Epithelial cell of prostate (primary cell): ENCODE results near the gene ACOX1.

Source experiments
- DNase-seq: peaks from one replicate; pipeline ENCODE4 v3.0.0-alpha.2; 2011; ENCODE audit warnings: low read depth, low spot score
- H3K27ac ChIP-seq: fragments of 450-650 bp; 2 replicates; pipeline ENCODE4 v1.5.1; 2017; ENCODE audit warnings: mild to moderate bottlenecking

ACOX1 gene

DNA sequence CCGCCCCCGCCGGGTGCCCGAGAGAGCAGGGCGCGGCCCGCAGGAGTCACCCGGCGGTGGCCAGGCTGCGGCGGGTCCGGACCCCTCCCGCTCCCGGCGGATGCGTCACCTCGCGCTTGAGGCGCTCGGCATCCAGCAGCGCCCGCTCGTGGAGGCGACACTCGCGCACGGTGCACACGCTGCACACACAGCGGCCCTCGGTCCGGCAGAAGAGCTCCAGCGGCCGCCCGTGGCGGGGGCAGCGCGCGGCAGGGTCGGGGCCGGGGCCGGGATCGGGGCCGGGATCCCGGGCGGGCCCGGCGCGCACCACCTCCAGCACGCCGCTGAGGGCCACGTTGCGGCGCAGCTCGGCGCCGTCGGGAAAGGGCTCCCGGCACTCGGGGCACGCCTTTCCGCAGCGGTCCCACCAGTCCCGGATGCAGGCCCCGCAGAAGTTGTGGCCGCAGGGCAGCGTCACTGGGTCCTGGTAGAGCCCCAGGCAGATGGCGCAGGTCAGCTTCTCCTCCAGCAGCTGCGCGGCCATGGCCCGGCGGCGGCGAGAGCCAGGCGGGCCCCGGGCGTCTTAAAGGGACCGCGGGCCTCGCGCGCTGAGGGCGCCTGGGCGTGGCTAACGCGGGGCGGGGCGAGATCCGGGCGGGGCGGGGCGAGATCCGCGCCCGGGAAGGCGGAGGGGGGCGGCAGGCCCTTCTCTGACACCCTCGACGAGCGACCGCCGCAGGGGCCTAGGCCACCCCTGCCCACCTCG, 82.4 kb downstream of the ACOX1 start, which contains the start of gene TRIM65:
Gene TRIM65 (minus strand): TSS at position 537 of the 745 bp plus-strand sequence. CDS start 14 bp downstream, at position 523.
- DNase-seq = no peak

DNA sequence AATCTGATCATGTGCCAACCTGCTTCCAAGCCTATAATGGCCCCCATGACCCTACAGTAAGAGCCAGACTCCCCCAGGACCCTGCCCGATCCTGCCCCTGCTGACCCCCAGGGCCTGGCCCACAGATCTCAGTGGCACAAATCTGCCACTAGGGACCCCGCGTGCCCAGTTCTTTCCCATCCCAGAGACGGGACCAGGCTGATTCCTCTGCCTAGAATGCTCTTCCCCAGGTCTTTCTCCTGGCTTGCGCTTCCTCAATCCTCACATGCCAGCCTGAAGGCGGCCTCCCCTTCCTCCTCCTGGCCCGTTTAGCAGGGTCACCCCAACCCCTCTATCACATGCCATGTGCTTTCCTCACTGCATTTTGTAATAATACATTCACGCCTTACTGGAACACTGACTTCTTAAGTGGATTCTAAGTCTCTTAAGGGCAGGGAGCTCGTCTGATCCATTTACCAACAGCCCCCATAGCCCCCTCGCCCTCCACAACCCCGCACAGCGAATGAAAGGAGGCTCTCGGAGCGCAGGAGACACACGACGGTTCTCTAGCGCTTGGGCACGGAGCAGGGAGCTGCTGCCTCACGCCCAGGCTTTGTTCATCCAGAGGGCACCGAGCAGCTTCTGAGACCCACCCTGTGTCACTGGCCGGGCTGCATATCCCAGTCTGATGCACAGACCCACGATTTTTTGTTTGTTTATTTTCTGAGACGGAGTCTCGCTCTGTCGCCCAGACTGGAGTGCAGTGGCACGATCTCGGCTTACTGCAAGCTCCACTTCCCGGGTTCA, 83.4 kb downstream of the ACOX1 start:
- peak overlapping the region; percentile 62 for H3K27ac ChIP-seq
- no peak for DNase-seq

More for the DNA sequence above, 82.4 kb downstream of the ACOX1 start, which contains the start of gene TRIM65:
- peak within 1 kb of the TSS; percentile 62 for H3K27ac ChIP-seq

- DNase-seq = no peak
- H3K27ac ChIP-seq = no peak overlapping the region
Observed at GRCh38 chr17:75894049-75894733, 84.8 kb downstream of the ACOX1 start.

GRCh38 chr17:75893305-75894048, 85.5 kb downstream of the ACOX1 start:
- H3K27ac ChIP-seq = no peak overlapping the region
- no peak for DNase-seq

GRCh38 chr17:75892556-75893224, 86.3 kb downstream of the ACOX1 start:
- DNase-seq = no peak
- H3K27ac ChIP-seq = no peak overlapping the region

- no peak for DNase-seq
- no peak overlapping the region for H3K27ac ChIP-seq
Observed at GRCh38 chr17:75891605-75892555, 87.1 kb downstream of the ACOX1 start.
